ENCODE data around the gene LPP. TPM values are rescaled to one million over a fixed set of nuclear protein-coding genes. Genes with fewer than 3 reads are reported as not detected.

Gene LPP
- total and polyA plus RNA-seq, 5 donors from 2014 or later: 14.5 to 102 (median 21.7) TPM

- H3K36me3 ChIP-seq (ENCODE audit: control insufficient read depth, insufficient read depth, low read length): no peaks in the 10 kb centered on the region
- no peaks in the 10 kb centered on the region for H3K27me3 ChIP-seq (ENCODE audit: control insufficient read depth, insufficient read depth, low read length)
- H3K36me3 Mint-ChIP-seq: peaks cover 3% of the 10 kb centered on the region
- H3K4me1 Mint-ChIP-seq: peaks cover 0 to 15% (median 6%) of the 10 kb centered on the region in 4 donors
- no peak overlapping the region for H3K4me3 Mint-ChIP-seq
- no peaks in the 10 kb centered on the region for H3K27me3 Mint-ChIP-seq
- DNase-seq: no peak
- no peak overlapping the region for H3K4me3 ChIP-seq (ENCODE audit: low read depth, low read length)
- H3K27ac ChIP-seq (ENCODE audit: insufficient read depth, low read length, poor library complexity, severe bottlenecking): no peak overlapping the region
- no peak overlapping the region for H3K27ac Mint-ChIP-seq
- ATAC-seq (ENCODE audit: low read depth in 2 of 2): no peak
- H3K9me3 Mint-ChIP-seq: no peaks in the 10 kb centered on the region
- no peaks in the 10 kb centered on the region for H3K9me3 ChIP-seq (ENCODE audit: control insufficient read depth in 2 of 2, low read length in 2 of 2)
- H3K4me1 ChIP-seq (ENCODE audit: control insufficient read depth, insufficient read depth, low read length, poor library complexity, severe bottlenecking): no peaks in the 10 kb centered on the region
Measured at GRCh38 chr3:188691004-188691403, 537.0 kb downstream of the LPP start.

- no peaks in the 10 kb centered on the region for H3K36me3 ChIP-seq (ENCODE audit: control insufficient read depth, insufficient read depth, low read length)
- H3K27ac ChIP-seq (ENCODE audit: insufficient read depth, low read length, poor library complexity, severe bottlenecking): no peak overlapping the region
- Mint-ChIP-seq H3K36me3 (peaks cover 3% of the 10 kb centered on the region), H3K4me3 (no peak overlapping the region), H3K27ac (no peak overlapping the region), H3K4me1 (peaks cover 0 to 10% (median under 1%) of the 10 kb centered on the region in 4 donors), H3K27me3 (no peaks in the 10 kb centered on the region), H3K9me3 (no peaks in the 10 kb centered on the region)
- no peaks in the 10 kb centered on the region for H3K9me3 ChIP-seq (ENCODE audit: control insufficient read depth in 2 of 2, low read length in 2 of 2)
- DNase-seq (no peak), ATAC-seq (ENCODE audit: low read depth in 2 of 2) (no peak)
- H3K4me1 ChIP-seq (ENCODE audit: control insufficient read depth, insufficient read depth, low read length, poor library complexity, severe bottlenecking): no peaks in the 10 kb centered on the region
- no peaks in the 10 kb centered on the region for H3K27me3 ChIP-seq (ENCODE audit: control insufficient read depth, insufficient read depth, low read length)
- H3K4me3 ChIP-seq (ENCODE audit: low read depth, low read length): no peak overlapping the region
Measured at GRCh38 chr3:188691665-188692064, 537.7 kb downstream of the LPP start.

- Mint-ChIP-seq H3K4me1 (peaks cover 0 to 10% (median under 1%) of the 10 kb centered on the region in 4 donors), H3K36me3 (peaks cover 3% of the 10 kb centered on the region), H3K9me3 (no peaks in the 10 kb centered on the region), H3K4me3 (no peak overlapping the region), H3K27ac (no peak overlapping the region), H3K27me3 (no peaks in the 10 kb centered on the region)
- H3K27ac ChIP-seq (ENCODE audit: insufficient read depth, low read length, poor library complexity, severe bottlenecking): no peak overlapping the region
- no peaks in the 10 kb centered on the region for H3K4me1 ChIP-seq (ENCODE audit: control insufficient read depth, insufficient read depth, low read length, poor library complexity, severe bottlenecking)
- no peak for DNase-seq
- no peak overlapping the region for H3K4me3 ChIP-seq (ENCODE audit: low read depth, low read length)
- no peaks in the 10 kb centered on the region for H3K27me3 ChIP-seq (ENCODE audit: control insufficient read depth, insufficient read depth, low read length)
- no peak for ATAC-seq (ENCODE audit: low read depth in 2 of 2)
- H3K9me3 ChIP-seq (ENCODE audit: control insufficient read depth in 2 of 2, low read length in 2 of 2): no peaks in the 10 kb centered on the region
- H3K36me3 ChIP-seq (ENCODE audit: control insufficient read depth, insufficient read depth, low read length): no peaks in the 10 kb centered on the region
Measured at GRCh38 chr3:188692700-188693099, 538.7 kb downstream of the LPP start.

- Mint-ChIP-seq H3K9me3 (no peaks in the 10 kb centered on the region), H3K4me1 (peaks cover 0 to 10% (median under 1%) of the 10 kb centered on the region in 4 donors), H3K27ac (no peak overlapping the region), H3K27me3 (no peaks in the 10 kb centered on the region), H3K4me3 (no peak overlapping the region), H3K36me3 (peaks cover 3% of the 10 kb centered on the region)
- H3K4me3 ChIP-seq (ENCODE audit: low read depth, low read length): no peak overlapping the region
- H3K4me1 ChIP-seq (ENCODE audit: control insufficient read depth, insufficient read depth, low read length, poor library complexity, severe bottlenecking): no peaks in the 10 kb centered on the region
- H3K27me3 ChIP-seq (ENCODE audit: control insufficient read depth, insufficient read depth, low read length): no peaks in the 10 kb centered on the region
- no peak overlapping the region for H3K27ac ChIP-seq (ENCODE audit: insufficient read depth, low read length, poor library complexity, severe bottlenecking)
- no peaks in the 10 kb centered on the region for H3K36me3 ChIP-seq (ENCODE audit: control insufficient read depth, insufficient read depth, low read length)
- no peaks in the 10 kb centered on the region for H3K9me3 ChIP-seq (ENCODE audit: control insufficient read depth in 2 of 2, low read length in 2 of 2)
- DNase-seq (no peak), ATAC-seq (ENCODE audit: low read depth in 2 of 2) (no peak)
Measured at GRCh38 chr3:188693435-188693834, 539.5 kb downstream of the LPP start.

- Histone ChIP-seq H3K4me1 (ENCODE audit: control insufficient read depth, insufficient read depth, low read length, poor library complexity, severe bottlenecking) (no peaks in the 10 kb centered on the region), H3K36me3 (ENCODE audit: control insufficient read depth, insufficient read depth, low read length) (no peaks in the 10 kb centered on the region), H3K4me3 (ENCODE audit: low read depth, low read length) (no peak overlapping the region), H3K9me3 (ENCODE audit: control insufficient read depth in 2 of 2, low read length in 2 of 2) (no peaks in the 10 kb centered on the region), H3K27ac (ENCODE audit: insufficient read depth, low read length, poor library complexity, severe bottlenecking) (no peak overlapping the region), H3K27me3 (ENCODE audit: control insufficient read depth, insufficient read depth, low read length) (no peaks in the 10 kb centered on the region)
- Mint-ChIP-seq H3K36me3 (peaks cover 3% of the 10 kb centered on the region), H3K4me1 (peaks cover 5 to 8% (median 6%) of the 10 kb centered on the region in 4 donors), H3K27ac (no peak overlapping the region), H3K4me3 (no peak overlapping the region), H3K27me3 (no peaks in the 10 kb centered on the region), H3K9me3 (no peaks in the 10 kb centered on the region)
- no peak for DNase-seq
- no peak for ATAC-seq (ENCODE audit: low read depth in 2 of 2)
Measured at GRCh38 chr3:188695241-188695640, 541.3 kb downstream of the LPP start.

- H3K27me3 ChIP-seq (ENCODE audit: control insufficient read depth, insufficient read depth, low read length): no peaks in the 10 kb centered on the region
- Mint-ChIP-seq H3K36me3 (peaks cover 3% of the 10 kb centered on the region), H3K27me3 (no peaks in the 10 kb centered on the region), H3K4me3 (no peak overlapping the region), H3K27ac (no peak overlapping the region), H3K9me3 (no peaks in the 10 kb centered on the region), H3K4me1 (peaks cover 5 to 9% (median 6%) of the 10 kb centered on the region in 4 donors)
- no peak overlapping the region for H3K4me3 ChIP-seq (ENCODE audit: low read depth, low read length)
- DNase-seq: peak in 1 of 3 donors; percentile 16
- ATAC-seq (ENCODE audit: low read depth in 2 of 2): no peak
- H3K36me3 ChIP-seq (ENCODE audit: control insufficient read depth, insufficient read depth, low read length): no peaks in the 10 kb centered on the region
- H3K4me1 ChIP-seq (ENCODE audit: control insufficient read depth, insufficient read depth, low read length, poor library complexity, severe bottlenecking): no peaks in the 10 kb centered on the region
- no peak overlapping the region for H3K27ac ChIP-seq (ENCODE audit: insufficient read depth, low read length, poor library complexity, severe bottlenecking)
- H3K9me3 ChIP-seq (ENCODE audit: control insufficient read depth in 2 of 2, low read length in 2 of 2): no peaks in the 10 kb centered on the region
Measured at GRCh38 chr3:188697127-188697526, 543.2 kb downstream of the LPP start.

GRCh38 chr3:188698436-188698835 is 544.5 kb downstream of the LPP start:
- H3K4me3 ChIP-seq (ENCODE audit: low read depth, low read length): no peak overlapping the region
- H3K4me3 Mint-ChIP-seq: no peak overlapping the region
- ATAC-seq (ENCODE audit: low read depth in 2 of 2) (no peak), DNase-seq (no peak)
- H3K27me3 ChIP-seq (ENCODE audit: control insufficient read depth, insufficient read depth, low read length): no peaks in the 10 kb centered on the region
- H3K9me3 Mint-ChIP-seq: peaks cover 0 to 1% (median 0%) of the 10 kb centered on the region in 7 donors
- H3K4me1 ChIP-seq (ENCODE audit: control insufficient read depth, insufficient read depth, low read length, poor library complexity, severe bottlenecking): no peaks in the 10 kb centered on the region
- no peak overlapping the region for H3K27ac ChIP-seq (ENCODE audit: insufficient read depth, low read length, poor library complexity, severe bottlenecking)
- H3K27ac Mint-ChIP-seq: no peak overlapping the region
- no peaks in the 10 kb centered on the region for H3K9me3 ChIP-seq (ENCODE audit: control insufficient read depth in 2 of 2, low read length in 2 of 2)
- H3K36me3 ChIP-seq (ENCODE audit: control insufficient read depth, insufficient read depth, low read length): no peaks in the 10 kb centered on the region
- no peaks in the 10 kb centered on the region for H3K27me3 Mint-ChIP-seq
- peaks cover 5 to 9% (median 6%) of the 10 kb centered on the region in 4 donors for H3K4me1 Mint-ChIP-seq
- peaks cover 3% of the 10 kb centered on the region for H3K36me3 Mint-ChIP-seq

GRCh38 chr3:188700501-188700900 is 546.5 kb downstream of the LPP start:
- Histone ChIP-seq H3K36me3 (ENCODE audit: control insufficient read depth, insufficient read depth, low read length) (no peaks in the 10 kb centered on the region), H3K27ac (ENCODE audit: insufficient read depth, low read length, poor library complexity, severe bottlenecking) (no peak overlapping the region), H3K4me3 (ENCODE audit: low read depth, low read length) (no peak overlapping the region), H3K27me3 (ENCODE audit: control insufficient read depth, insufficient read depth, low read length) (no peaks in the 10 kb centered on the region), H3K4me1 (ENCODE audit: control insufficient read depth, insufficient read depth, low read length, poor library complexity, severe bottlenecking) (no peaks in the 10 kb centered on the region), H3K9me3 (ENCODE audit: control insufficient read depth in 2 of 2, low read length in 2 of 2) (no peaks in the 10 kb centered on the region)
- H3K4me3 Mint-ChIP-seq: no peak overlapping the region
- ATAC-seq (ENCODE audit: low read depth in 2 of 2) (no peak), DNase-seq (no peak)
- no peak overlapping the region for H3K27ac Mint-ChIP-seq
- H3K27me3 Mint-ChIP-seq: no peaks in the 10 kb centered on the region
- peaks cover 8% of the 10 kb centered on the region for H3K36me3 Mint-ChIP-seq
- H3K9me3 Mint-ChIP-seq: peaks cover 0 to 1% (median 0%) of the 10 kb centered on the region in 7 donors
- H3K4me1 Mint-ChIP-seq: peaks cover 5 to 9% (median 6%) of the 10 kb centered on the region in 4 donors

Data from CD4-positive, CD25-positive, alpha-beta regulatory T cell (primary cell).